GM12878 (cell line): Measurements from ENCODE around the gene RBM7. TPM values are rescaled to one million over a fixed set of nuclear protein-coding genes. Genes with fewer than 3 reads are reported as not detected.

Source experiments
- CREM ChIP-seq: IDR thresholded peaks from 2 replicates; pipeline ENCODE4 v1.6.1; 2014; ENCODE audit warnings: antibody characterized with exemption, low read depth
- EGR1 ChIP-seq, 2 experiments: IDR thresholded peaks; 1 replicate in 1 of 2; 2 replicates in 1 of 2; pipeline ENCODE4 v1.6.1; 2011 to 2012; ENCODE audit warnings: low read depth in 2 of 2, low read length in 2 of 2, borderline replicate concordance in 1 of 2, mild to moderate bottlenecking in 1 of 2, moderate library complexity in 1 of 2
- HDGF ChIP-seq: fragments of 450-650 bp; IDR thresholded peaks from 2 replicates; pipeline ENCODE4 v1.6.1; 2016; ENCODE audit warnings: antibody characterized with exemption
- HSF1 ChIP-seq: fragments of 150-350 bp; IDR thresholded peaks from 2 replicates; pipeline ENCODE4 v1.6.1; 2014; ENCODE audit warnings: mild to moderate bottlenecking, low read depth, low read length
- IRF3 ChIP-seq: fragments of 450-650 bp; IDR thresholded peaks from 2 replicates; pipeline ENCODE4 v1.6.1; 2014; ENCODE audit warnings: mild to moderate bottlenecking
- LARP7 ChIP-seq: fragments of 450-650 bp; IDR thresholded peaks from 2 replicates; pipeline ENCODE4 v1.6.1; 2017; ENCODE audit warnings: mild to moderate bottlenecking
- MTA3 ChIP-seq: IDR thresholded peaks from 2 replicates; pipeline ENCODE4 v1.6.1; 2012; ENCODE audit warnings: low read length, inconsistent platforms, borderline replicate concordance
- NRF1 ChIP-seq: conservative IDR thresholded peaks from 2 replicates; pipeline ENCODE4 v1.6.1; 2011; ENCODE audit warnings: mild to moderate bottlenecking, low read depth, low read length, improper control_type of control experiment
- PAX5 ChIP-seq: IDR thresholded peaks from 2 replicates; pipeline ENCODE4 v1.6.1; 2011; ENCODE audit warnings: low read depth, low read length, borderline replicate concordance
- PML ChIP-seq: IDR thresholded peaks from 2 replicates; pipeline ENCODE4 v1.6.1; 2012; ENCODE audit warnings: low read length, inconsistent platforms
- POU2F2 ChIP-seq: IDR thresholded peaks from 3 replicates; pipeline ENCODE4 v1.6.1; 2011; ENCODE audit warnings: low read depth, mild to moderate bottlenecking, low read length, borderline replicate concordance
- SP1 ChIP-seq: IDR thresholded peaks from one replicate; pipeline ENCODE4 v1.6.1; 2011; ENCODE audit warnings: low read depth, low read length
- TCF7 ChIP-seq: IDR thresholded peaks from 2 replicates; pipeline ENCODE4 v1.6.1; 2014; ENCODE audit warnings: antibody characterized with exemption, borderline replicate concordance
- polyA plus RNA-seq, 11 experiments: library from polyadenylated mRNA; depleted of rRNA in 4 of 11; unstranded in 6 of 11; stranded (reverse) in 5 of 11; fragments of >200 nt; fragmentation: Nextera tagmentation in 4 of 11; fragmentation: Illumina TruSeq in 1 of 11; extraction: Ambion mirVana in 4 of 11; extraction: Trizol in 1 of 11; gene quantifications; 1 replicate in 1 of 11; 2 replicates in 10 of 11; pipeline versions ENCODE4 v1.2.1 to v1.2.3, GENCODE V29; 2011 to 2016; ENCODE audit warnings: inconsistent platforms in 2 of 11, missing spikeins in 2 of 11, low read depth in 1 of 11
- total RNA-seq, 4 experiments: library from RNA; depleted of rRNA in 3 of 4; stranded (reverse); fragments of >200 nt in 3 of 4; fragmentation: Illumina TruSeq in 1 of 4; extraction: Trizol in 1 of 4; gene quantifications; 2 replicates each; pipeline versions ENCODE4 v1.2.1 to v1.2.3, GENCODE V29; 2013 to 2021

Gene RBM7
- total and polyA plus RNA-seq, 10 of the 15 experiments (the other 5 are each of a cell fraction or from before 2014, with no cell fraction given): 17.0 to 46.2 (median 26.0) TPM

GRCh38 chr11:114400216-114400914 lies at the start of gene RBM7, which contains the start of gene C11orf71 (continued):
- TF ChIP-seq PML (peak; percentile 96), CREM (peak; percentile 87), SP1 (no peak), TCF7 (no peak), EGR1 (IDR thresholded peaks at IDR 0.05; ENCODE audit: borderline replicate concordance in 1 of 2, low read depth in 2 of 2, low read length in 2 of 2) (peak; percentile 49 to 76; a peak in 2 of 3 replicates), HSF1 (no peak), POU2F2 (peak; percentile 72; the same call in 1 of the 3 replicates), NRF1 (peak; percentile 96), LARP7 (peak; percentile 27; the same call in 1 of the 2 replicates), HDGF (0 out of 2 replicates have a peak, but pooled peaks have one; percentile 15), IRF3 (no peak), PAX5 (no peak), MTA3 (no peak)
- TF ChIP-seq, all 136 proteins: peak for 51
